GM12874 (cell line): ENCODE measurements around the gene GATD1.

Source experiments
- CTCF ChIP-seq: IDR thresholded peaks from 2 replicates; pipeline ENCODE4 v1.5.1; 2011; ENCODE audit warnings: low read depth, mild to moderate bottlenecking, control low read depth, low read length, moderate library complexity; ENCODE audit not compliant: insufficient read depth

GATD1 gene

GRCh38 chr11:809287-810039, 32.2 kb upstream of the GATD1 start, which contains the start of gene RPLP2:
Gene RPLP2 (plus strand): TSS chr11:809967. CDS start chr11:810235, 268 bp downstream.
- TF ChIP-seq CTCF: no peak

GRCh38 chr11:808427-809286, 31.4 kb upstream of the GATD1 start:
- no peak for TF ChIP-seq CTCF

- no peak for TF ChIP-seq CTCF
Measured at GRCh38 chr11:804599-804964, 27.3 kb upstream of the GATD1 start.

GRCh38 chr11:803770-804598, 26.7 kb upstream of the GATD1 start:
- no peak for TF ChIP-seq CTCF

- no peak for TF ChIP-seq CTCF
Measured at GRCh38 chr11:803467-803742, 26.1 kb upstream of the GATD1 start.

- TF ChIP-seq CTCF: no peak
Measured at GRCh38 chr11:802693-803466, 25.6 kb upstream of the GATD1 start.
